ENCODE measurements around the gene GMDS.

The GMDS gene

DNA sequence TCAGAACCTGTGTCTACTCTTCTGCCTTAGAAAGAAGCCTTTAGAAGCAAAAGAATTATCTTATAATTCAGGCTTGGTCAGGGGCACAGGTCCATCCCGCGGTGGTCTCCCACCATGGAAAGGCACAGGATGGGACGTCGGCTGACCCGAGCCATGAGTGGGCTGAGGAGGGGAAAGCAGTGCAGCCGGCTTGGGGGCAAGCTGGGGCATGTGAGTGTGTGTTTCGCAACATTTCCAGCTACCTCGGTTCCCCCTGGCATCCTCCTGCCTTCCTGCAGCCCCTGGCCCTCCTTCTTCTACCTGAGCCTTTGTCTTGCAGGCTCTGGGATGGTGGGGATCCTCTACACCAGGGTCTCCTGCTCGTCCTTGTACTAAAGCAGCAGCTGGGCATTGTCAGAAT is 664.8 kb downstream of the GMDS start:
- no peak for DNase-seq (ENCODE audit: low spot score in 2 of 2)
- ATAC-seq (replicated peaks; ENCODE audit: extremely low read depth, poor library complexity, severe bottlenecking), result no peak
- peaks cover 70% of the 10 kb centered on the region for H3K27me3 Mint-ChIP-seq
- H3K9me3 Mint-ChIP-seq, result no peaks in the 10 kb centered on the region
- no peaks in the 10 kb centered on the region for H3K4me1 Mint-ChIP-seq
- H3K27ac Mint-ChIP-seq (ENCODE audit: low read depth), result no peak overlapping the region
- H3K4me3 Mint-ChIP-seq, result no peak overlapping the region
- H3K36me3 Mint-ChIP-seq (ENCODE audit: insufficient read depth), result no peaks in the 10 kb centered on the region

DNA sequence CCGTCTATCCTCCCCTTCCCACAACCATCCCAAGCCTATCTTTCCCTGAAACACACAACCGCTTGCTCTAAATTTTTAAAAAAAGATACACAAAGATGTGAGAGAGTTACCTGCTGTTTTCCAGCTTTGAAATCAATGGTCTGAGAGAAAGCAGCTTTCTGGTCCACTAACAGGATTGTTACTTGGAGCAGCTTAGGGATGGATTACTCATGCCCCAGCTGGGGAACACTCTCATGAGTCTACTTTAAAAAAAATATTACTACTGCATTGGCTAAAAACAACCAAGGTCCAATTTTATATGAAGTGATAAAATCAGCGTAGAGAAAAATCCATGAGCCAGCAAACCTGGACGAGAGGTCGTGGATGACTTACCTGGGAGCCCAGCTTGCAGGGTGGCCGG is 665.3 kb downstream of the GMDS start:
- ATAC-seq (replicated peaks; ENCODE audit: extremely low read depth, poor library complexity, severe bottlenecking) (no peak), DNase-seq (ENCODE audit: low spot score in 2 of 2) (no peak)
- peaks cover 70% of the 10 kb centered on the region for H3K27me3 Mint-ChIP-seq
- H3K4me3 Mint-ChIP-seq, result no peak overlapping the region
- H3K27ac Mint-ChIP-seq (ENCODE audit: low read depth), result no peak overlapping the region
- H3K36me3 Mint-ChIP-seq (ENCODE audit: insufficient read depth), result no peaks in the 10 kb centered on the region
- H3K4me1 Mint-ChIP-seq, result no peaks in the 10 kb centered on the region
- no peaks in the 10 kb centered on the region for H3K9me3 Mint-ChIP-seq

DNA sequence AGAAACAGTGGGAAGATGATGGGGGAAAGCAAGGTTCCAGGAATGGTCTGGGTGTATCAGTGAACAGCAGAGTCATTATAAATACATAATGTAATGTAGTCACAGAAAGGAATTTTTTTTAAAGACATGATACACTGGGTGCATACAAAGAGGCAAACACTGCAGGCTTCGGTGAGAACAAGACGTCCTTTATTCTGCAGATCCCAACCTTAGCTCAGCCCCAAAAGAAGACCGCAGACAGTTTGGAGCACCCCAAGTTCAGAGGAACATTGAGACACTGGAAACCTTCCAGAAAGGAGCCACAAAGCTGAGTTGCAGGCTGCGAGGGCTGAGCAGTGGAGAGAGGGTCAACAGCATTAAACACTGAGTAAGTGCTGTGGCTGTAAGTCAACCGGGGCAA is 666.3 kb downstream of the GMDS start:
- Mint-ChIP-seq H3K27me3 (peaks cover 79% of the 10 kb centered on the region), H3K9me3 (no peaks in the 10 kb centered on the region), H3K4me1 (no peaks in the 10 kb centered on the region), H3K4me3 (no peak overlapping the region), H3K27ac (ENCODE audit: low read depth) (no peak overlapping the region), H3K36me3 (ENCODE audit: insufficient read depth) (no peaks in the 10 kb centered on the region)
- DNase-seq (ENCODE audit: low spot score in 2 of 2) (no peak), ATAC-seq (replicated peaks; ENCODE audit: extremely low read depth, poor library complexity, severe bottlenecking) (no peak)

GRCh38 chr6:1577896-1578745 is 667.3 kb downstream of the GMDS start:
- no peak for DNase-seq (ENCODE audit: low spot score in 2 of 2)

DNA sequence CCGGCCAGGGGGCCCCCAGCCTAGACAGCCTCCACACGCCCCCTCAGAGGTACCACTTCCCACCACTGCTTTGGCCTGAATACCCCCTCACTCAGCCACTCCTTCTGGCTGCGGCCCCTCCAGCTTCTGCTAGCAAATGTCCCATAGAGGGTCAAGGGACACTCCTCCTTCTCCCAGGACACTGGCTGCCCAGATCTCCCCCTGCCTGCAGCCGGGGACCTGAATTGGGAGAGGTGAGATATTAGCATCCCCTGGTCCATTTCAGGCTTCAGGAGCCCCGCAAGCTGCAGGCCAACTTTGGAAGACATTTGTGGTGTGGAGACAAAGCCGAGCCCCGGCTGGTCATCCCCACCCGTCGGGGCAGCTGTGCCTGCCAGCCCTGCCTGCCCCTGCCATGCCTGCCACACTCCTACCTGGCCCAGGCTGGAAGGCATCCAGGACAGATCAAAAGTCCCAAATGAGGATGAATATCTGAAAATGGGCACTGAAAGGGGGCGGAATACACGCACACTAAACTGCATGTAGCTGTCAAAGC is 668.2 kb downstream of the GMDS start:
- H3K4me3 Mint-ChIP-seq, result no peak overlapping the region
- no peaks in the 10 kb centered on the region for H3K4me1 Mint-ChIP-seq
- DNase-seq (ENCODE audit: low spot score in 2 of 2) (no peak), ATAC-seq (replicated peaks; ENCODE audit: extremely low read depth, poor library complexity, severe bottlenecking) (no peak)
- peaks cover 86% of the 10 kb centered on the region for H3K27me3 Mint-ChIP-seq
- no peaks in the 10 kb centered on the region for H3K36me3 Mint-ChIP-seq (ENCODE audit: insufficient read depth)
- no peak overlapping the region for H3K27ac Mint-ChIP-seq (ENCODE audit: low read depth)
- no peaks in the 10 kb centered on the region for H3K9me3 Mint-ChIP-seq

More at GRCh38 chr6:1577896-1578745, 667.3 kb downstream of the GMDS start:
- ATAC-seq (replicated peaks; ENCODE audit: extremely low read depth, poor library complexity, severe bottlenecking), result no peak
- H3K36me3 Mint-ChIP-seq (ENCODE audit: insufficient read depth), result no peaks in the 10 kb centered on the region
- H3K27ac Mint-ChIP-seq (ENCODE audit: low read depth), result no peak overlapping the region
- H3K9me3 Mint-ChIP-seq, result no peaks in the 10 kb centered on the region
- H3K4me3 Mint-ChIP-seq, result no peak overlapping the region
- H3K27me3 Mint-ChIP-seq, result peaks cover 82% of the 10 kb centered on the region
- no peaks in the 10 kb centered on the region for H3K4me1 Mint-ChIP-seq

GRCh38 chr6:1576711-1577110 is 668.7 kb downstream of the GMDS start:
- Mint-ChIP-seq H3K36me3 (ENCODE audit: insufficient read depth) (no peaks in the 10 kb centered on the region), H3K4me3 (no peak overlapping the region), H3K4me1 (no peaks in the 10 kb centered on the region), H3K27me3 (peaks cover 86% of the 10 kb centered on the region), H3K9me3 (peaks cover 4% of the 10 kb centered on the region), H3K27ac (ENCODE audit: low read depth) (no peak overlapping the region)
- DNase-seq (ENCODE audit: low spot score in 2 of 2) (no peak), ATAC-seq (replicated peaks; ENCODE audit: extremely low read depth, poor library complexity, severe bottlenecking) (no peak)

DNA sequence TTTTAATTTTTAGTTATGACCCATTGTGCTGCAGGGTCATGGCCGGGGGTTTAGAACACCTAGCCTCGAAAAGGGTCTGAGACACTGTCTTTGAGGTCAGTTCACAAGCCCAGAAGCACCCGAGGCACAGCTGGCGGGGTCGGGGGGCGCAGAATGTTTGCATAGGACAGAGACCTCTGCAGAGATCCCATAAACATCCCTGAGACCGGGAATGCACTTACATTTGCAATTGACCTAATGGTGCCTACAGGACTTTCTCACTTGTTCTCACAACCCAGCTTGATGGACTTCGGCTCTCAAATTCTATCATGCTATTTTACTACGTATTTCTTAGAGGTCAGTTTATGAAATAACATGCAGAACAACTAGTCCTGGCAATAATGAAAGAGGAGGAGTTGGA is 669.2 kb downstream of the GMDS start:
- peaks cover 86% of the 10 kb centered on the region for H3K27me3 Mint-ChIP-seq

GRCh38 chr6:1575210-1576041 is 670.0 kb downstream of the GMDS start:
- H3K27ac Mint-ChIP-seq (ENCODE audit: low read depth), result no peak overlapping the region
- H3K4me1 Mint-ChIP-seq, result no peaks in the 10 kb centered on the region
- H3K36me3 Mint-ChIP-seq (ENCODE audit: insufficient read depth), result no peaks in the 10 kb centered on the region
- DNase-seq (ENCODE audit: low spot score in 2 of 2) (no peak), ATAC-seq (replicated peaks; ENCODE audit: extremely low read depth, poor library complexity, severe bottlenecking) (no peak)
- H3K9me3 Mint-ChIP-seq, result peaks cover 16% of the 10 kb centered on the region
- peaks cover 86% of the 10 kb centered on the region for H3K27me3 Mint-ChIP-seq
- H3K4me3 Mint-ChIP-seq, result no peak overlapping the region

More for the DNA sequence above, 669.2 kb downstream of the GMDS start:
- ATAC-seq (replicated peaks; ENCODE audit: extremely low read depth, poor library complexity, severe bottlenecking) (no peak), DNase-seq (ENCODE audit: low spot score in 2 of 2) (no peak)
- Mint-ChIP-seq H3K9me3 (peaks cover 9% of the 10 kb centered on the region), H3K4me1 (no peaks in the 10 kb centered on the region), H3K4me3 (no peak overlapping the region), H3K36me3 (ENCODE audit: insufficient read depth) (no peaks in the 10 kb centered on the region), H3K27ac (ENCODE audit: low read depth) (no peak overlapping the region)

DNA sequence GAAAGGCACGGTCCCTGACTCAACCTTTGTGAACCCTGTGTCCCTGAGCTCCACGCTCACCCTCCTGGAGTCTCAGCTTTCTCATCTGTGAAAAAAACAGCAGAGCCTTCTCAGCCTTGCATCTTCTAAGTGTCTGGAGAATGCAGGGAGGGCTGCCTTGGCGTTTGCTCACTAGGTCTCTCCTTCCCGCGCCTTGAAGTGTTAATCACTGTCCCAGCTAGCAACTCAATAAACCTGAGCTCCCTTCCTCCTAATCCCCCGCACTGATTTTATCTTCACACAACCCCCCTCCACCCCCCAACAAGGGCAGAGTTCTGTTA is 670.6 kb downstream of the GMDS start:
- H3K9me3 Mint-ChIP-seq, result peaks cover 21% of the 10 kb centered on the region
- no peak overlapping the region for H3K27ac Mint-ChIP-seq (ENCODE audit: low read depth)
- H3K4me3 Mint-ChIP-seq, result no peak overlapping the region
- DNase-seq (ENCODE audit: low spot score in 2 of 2) (no peak), ATAC-seq (replicated peaks; ENCODE audit: extremely low read depth, poor library complexity, severe bottlenecking) (no peak)
- H3K27me3 Mint-ChIP-seq, result peaks cover 82% of the 10 kb centered on the region
- no peaks in the 10 kb centered on the region for H3K36me3 Mint-ChIP-seq (ENCODE audit: insufficient read depth)
- H3K4me1 Mint-ChIP-seq, result no peaks in the 10 kb centered on the region

DNA sequence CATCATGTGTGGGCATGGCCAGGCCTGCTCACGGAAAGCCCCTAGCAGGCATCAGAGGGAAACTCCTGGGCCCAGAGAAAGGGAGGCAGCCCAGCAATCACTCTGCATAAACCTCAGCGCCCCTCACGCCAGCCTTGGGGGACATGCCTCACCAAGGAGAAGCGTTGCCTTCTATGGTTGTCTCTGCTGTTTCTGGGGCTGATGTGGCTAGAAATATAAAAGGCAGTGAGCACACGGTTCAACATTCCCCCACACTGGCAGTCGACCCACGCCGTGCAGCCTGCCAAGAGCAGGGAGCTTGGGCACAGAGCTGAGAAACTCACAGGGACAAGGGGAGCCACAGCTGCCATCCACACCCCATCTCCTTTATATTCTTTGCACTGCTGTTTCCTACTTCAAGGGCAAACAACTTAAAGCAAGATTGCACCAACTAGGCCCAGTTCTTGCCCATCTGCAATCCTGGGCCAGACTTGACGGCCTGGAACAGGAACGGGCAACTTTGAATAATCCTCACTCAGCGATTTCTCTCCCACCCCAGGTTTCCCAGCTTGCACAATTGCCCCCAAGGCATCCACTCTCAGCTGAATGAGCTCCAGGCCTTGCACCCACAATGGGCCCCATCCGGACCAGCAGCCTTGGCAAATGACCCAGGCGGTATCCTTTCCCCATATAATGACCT is 671.2 kb downstream of the GMDS start:
- Mint-ChIP-seq H3K27ac (ENCODE audit: low read depth) (no peak overlapping the region), H3K36me3 (ENCODE audit: insufficient read depth) (no peaks in the 10 kb centered on the region)
- ATAC-seq (replicated peaks; ENCODE audit: extremely low read depth, poor library complexity, severe bottlenecking), result no peak

More for the DNA sequence above, 671.2 kb downstream of the GMDS start:
- Mint-ChIP-seq H3K4me1 (no peaks in the 10 kb centered on the region), H3K4me3 (no peak overlapping the region), H3K27me3 (peaks cover 76% of the 10 kb centered on the region), H3K9me3 (peaks cover 21% of the 10 kb centered on the region)
- DNase-seq (ENCODE audit: low spot score in 2 of 2), result no peak
